ENCODE data around the gene RACK1.
A peak's percentile ranks its signal among the peaks of the same experiment; 100 is the strongest.
"Not testable (repeated sequence)": the region's sequence is repeated elsewhere in the genome, so short reads cannot be mapped to it uniquely, and the experiment has no call there.

RACK1 gene

DNA sequence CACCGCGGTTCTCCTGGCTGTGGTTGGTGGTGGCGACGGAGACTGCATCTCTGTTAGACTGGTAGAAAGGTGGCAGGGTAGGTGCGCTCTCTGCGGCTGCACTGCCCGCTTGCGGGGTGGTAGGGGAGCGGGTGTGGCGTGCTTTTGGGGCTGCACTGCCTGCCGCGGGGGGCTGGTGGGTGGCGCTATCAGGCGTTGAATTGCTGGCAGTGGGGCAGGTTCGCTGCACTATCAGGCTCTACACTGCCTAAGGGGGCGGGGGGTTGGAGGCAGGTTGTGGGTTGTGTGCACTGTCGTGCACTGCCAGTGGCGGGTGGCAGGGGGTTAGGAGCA, 38.2 kb upstream of the RACK1 start:
- TF ChIP-seq YY1 (IDR thresholded peaks at IDR 0.05; ENCODE audit: insufficient read depth, insufficient read length) (no peak), SUZ12 (IDR thresholded peaks at IDR 0.05; ENCODE audit: extremely low read depth, insufficient read depth, insufficient read length) (no peak), ZNF274 (IDR thresholded peaks at IDR 0.05; ENCODE audit: low read depth, low read length) (no peak)
- Histone ChIP-seq H3K4me1 (ENCODE audit: insufficient read depth, insufficient read length) (no peaks in the 10 kb centered on the region), H3K4me3 (ENCODE audit: insufficient read length, low read depth) (peak overlapping the region; percentile 65), H3K36me3 (ENCODE audit: insufficient read depth, insufficient read length, low read length) (peaks cover 17% of the 10 kb centered on the region), H3K27me3 (ENCODE audit: insufficient read depth, insufficient read length) (no peaks in the 10 kb centered on the region), H3K9me3 (ENCODE audit: insufficient read depth, low read length) (peaks cover 29% of the 10 kb centered on the region; the same call in 1 of the 2 replicates), H3K9ac (ENCODE audit: insufficient read length, low read depth) (peak overlapping the region; percentile 64)
- no peak for DNase-seq (ENCODE audit: low read depth, low spot score)

DNA sequence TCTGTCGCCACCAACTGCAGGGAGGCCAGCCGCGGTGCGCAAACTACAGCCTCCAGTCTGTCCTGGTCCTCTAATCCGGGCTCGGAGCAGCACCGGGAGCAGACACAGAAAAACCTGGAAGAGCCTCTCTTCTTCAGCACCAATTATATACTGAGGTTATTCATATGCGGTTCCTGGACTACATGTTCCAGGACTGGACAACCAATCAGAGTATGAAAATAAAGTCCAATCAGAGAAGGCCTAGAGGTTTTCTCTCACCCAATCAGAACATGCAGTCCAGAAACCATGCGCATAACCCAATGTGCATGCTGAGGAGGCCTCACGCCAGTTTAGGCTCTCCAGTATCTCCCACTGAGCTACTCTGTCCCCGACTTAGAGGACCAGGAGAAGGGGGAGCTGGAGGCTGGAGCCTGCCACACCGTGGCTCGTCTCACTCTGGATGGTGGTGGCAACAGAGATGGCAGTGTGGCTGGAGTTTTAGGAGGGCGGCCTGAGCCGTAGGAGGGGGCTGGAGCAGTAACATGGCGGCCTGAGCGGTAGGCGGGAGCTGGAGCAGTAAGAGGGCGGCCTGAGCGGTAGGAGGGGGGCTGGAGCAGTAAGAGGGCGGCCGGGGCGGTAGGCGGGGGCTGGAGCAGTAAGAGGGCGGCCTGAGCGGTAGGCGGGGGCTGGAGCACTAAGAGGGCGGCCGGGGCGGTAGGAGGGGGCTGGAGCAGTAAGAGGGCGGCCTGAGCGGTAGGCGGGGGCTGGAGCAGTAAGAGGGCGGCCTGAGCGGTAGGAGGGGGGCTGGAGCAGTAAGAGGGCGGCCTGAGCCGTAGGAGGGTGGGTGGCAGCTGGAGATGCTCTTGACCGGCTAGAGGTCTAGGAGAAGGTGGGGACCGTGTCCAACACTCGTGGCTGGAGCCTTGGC, 37.6 kb upstream of the RACK1 start:
- Histone ChIP-seq H3K4me1 (ENCODE audit: insufficient read depth, insufficient read length) (no peaks in the 10 kb centered on the region), H3K36me3 (ENCODE audit: insufficient read depth, insufficient read length, low read length) (peaks cover 13% of the 10 kb centered on the region), H3K9ac (ENCODE audit: insufficient read length, low read depth) (peak overlapping the region; percentile 64), H3K4me3 (ENCODE audit: insufficient read length, low read depth) (peak overlapping the region; percentile 65), H3K27me3 (ENCODE audit: insufficient read depth, insufficient read length) (no peaks in the 10 kb centered on the region), H3K9me3 (ENCODE audit: insufficient read depth, low read length) (peaks cover 29% of the 10 kb centered on the region; the same call in 1 of the 2 replicates)
- DNase-seq (ENCODE audit: low read depth, low spot score) = peak; percentile 94
- TF ChIP-seq YY1 (IDR thresholded peaks at IDR 0.05; ENCODE audit: insufficient read depth, insufficient read length) (peak; percentile 58), SUZ12 (IDR thresholded peaks at IDR 0.05; ENCODE audit: extremely low read depth, insufficient read depth, insufficient read length) (no peak)

DNA sequence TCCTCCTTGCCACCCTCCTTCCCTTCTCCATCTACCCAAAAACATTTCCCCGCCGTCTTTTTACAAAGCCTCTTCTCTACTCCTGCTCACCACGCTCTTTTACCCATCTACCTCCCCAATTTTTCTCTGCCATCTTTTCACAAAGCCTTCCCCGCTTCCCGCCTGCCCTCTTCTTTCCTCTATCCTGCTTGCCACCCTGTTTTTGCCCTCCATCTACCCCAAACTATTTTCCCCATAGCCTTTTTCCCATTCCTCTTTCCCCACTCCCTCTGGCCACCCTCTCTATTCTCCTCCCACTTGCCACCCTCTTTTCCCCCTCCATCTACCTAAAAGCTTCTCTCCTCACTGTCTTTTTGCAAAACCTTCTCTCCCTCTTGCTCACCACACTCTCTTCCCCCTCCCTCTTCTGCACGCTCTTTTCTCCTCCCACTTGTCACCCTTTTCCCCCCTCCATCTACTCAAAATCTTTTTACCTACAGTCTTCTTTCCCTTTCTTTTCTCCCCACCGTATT, 36.6 kb upstream of the RACK1 start:
- TF ChIP-seq ZNF274 (IDR thresholded peaks at IDR 0.05; ENCODE audit: low read depth, low read length) (no peak), SUZ12 (IDR thresholded peaks at IDR 0.05; ENCODE audit: extremely low read depth, insufficient read depth, insufficient read length) (no peak), YY1 (IDR thresholded peaks at IDR 0.05; ENCODE audit: insufficient read depth, insufficient read length) (no peak)
- peaks cover 29% of the 10 kb centered on the region; the same call in 1 of the 2 replicates for H3K9me3 ChIP-seq (ENCODE audit: insufficient read depth, low read length)
- H3K36me3 ChIP-seq (ENCODE audit: insufficient read depth, insufficient read length, low read length) = peaks cover 11% of the 10 kb centered on the region
- H3K4me1 ChIP-seq (ENCODE audit: insufficient read depth, insufficient read length) = no peaks in the 10 kb centered on the region
- H3K27me3 ChIP-seq (ENCODE audit: insufficient read depth, insufficient read length) = no peaks in the 10 kb centered on the region
- H3K4me3 ChIP-seq (ENCODE audit: insufficient read length, low read depth) = no peak overlapping the region
- H3K9ac ChIP-seq (ENCODE audit: insufficient read length, low read depth) = no peak overlapping the region
- DNase-seq (ENCODE audit: low read depth, low spot score) = no peak

DNA sequence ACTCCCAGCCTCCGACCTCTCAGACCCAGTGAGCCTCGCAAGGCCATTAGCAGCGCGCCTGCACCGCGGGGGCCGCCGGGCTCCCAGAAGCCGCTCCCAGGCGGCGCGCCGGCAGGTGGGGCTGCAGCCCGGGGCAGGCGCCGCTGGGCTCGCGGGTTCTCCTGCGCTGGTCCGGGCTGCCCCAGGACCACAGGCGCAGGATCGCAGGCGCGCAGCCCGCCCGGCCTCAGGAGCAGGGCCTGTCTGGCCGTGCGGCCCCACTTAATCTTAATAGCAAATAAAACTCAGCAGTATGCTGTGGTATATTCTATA, 29.7 kb upstream of the RACK1 start:
- not testable (repeated sequence) for DNase-seq (ENCODE audit: low read depth, low spot score); H3K4me3 ChIP-seq (ENCODE audit: insufficient read length, low read depth)

DNA sequence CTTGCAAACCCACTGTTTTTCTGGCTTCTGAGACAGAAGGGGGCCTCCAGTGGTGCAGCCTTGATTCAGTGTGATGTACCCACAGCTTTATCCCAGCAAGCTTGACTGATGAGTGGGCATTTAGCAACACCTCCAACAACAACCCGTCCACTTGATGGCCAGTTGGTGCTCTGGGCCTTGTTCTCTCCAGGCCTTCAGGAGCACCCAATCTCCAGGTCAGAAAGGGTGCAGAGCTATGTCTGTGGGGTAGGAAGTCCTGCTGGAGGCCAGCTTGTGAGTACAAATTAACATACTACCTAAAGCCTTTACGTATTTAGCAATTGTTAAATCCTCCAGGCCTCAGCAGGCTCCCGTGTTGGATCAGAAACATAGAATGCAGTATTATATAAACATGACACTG, 27.4 kb upstream of the RACK1 start:
- Histone ChIP-seq H3K9ac (ENCODE audit: insufficient read length, low read depth) (no peak overlapping the region), H3K9me3 (ENCODE audit: insufficient read depth, low read length) (no peaks in the 10 kb centered on the region), H3K4me3 (ENCODE audit: insufficient read length, low read depth) (no peak overlapping the region), H3K27me3 (ENCODE audit: insufficient read depth, insufficient read length) (no peaks in the 10 kb centered on the region), H3K4me1 (ENCODE audit: insufficient read depth, insufficient read length) (no peaks in the 10 kb centered on the region), H3K36me3 (ENCODE audit: insufficient read depth, insufficient read length, low read length) (no peaks in the 10 kb centered on the region)
- TF ChIP-seq SUZ12 (IDR thresholded peaks at IDR 0.05; ENCODE audit: extremely low read depth, insufficient read depth, insufficient read length) (no peak), YY1 (IDR thresholded peaks at IDR 0.05; ENCODE audit: insufficient read depth, insufficient read length) (no peak), ZNF274 (IDR thresholded peaks at IDR 0.05; ENCODE audit: low read depth, low read length) (no peak)
- no peak for DNase-seq (ENCODE audit: low read depth, low spot score)

More for the DNA sequence above, 29.7 kb upstream of the RACK1 start:
- not testable (repeated sequence) for H3K9ac ChIP-seq (ENCODE audit: insufficient read length, low read depth); H3K4me1 ChIP-seq (ENCODE audit: insufficient read depth, insufficient read length); H3K27me3 ChIP-seq (ENCODE audit: insufficient read depth, insufficient read length); H3K36me3 ChIP-seq (ENCODE audit: insufficient read depth, insufficient read length, low read length); H3K9me3 ChIP-seq (ENCODE audit: insufficient read depth, low read length)

DNA sequence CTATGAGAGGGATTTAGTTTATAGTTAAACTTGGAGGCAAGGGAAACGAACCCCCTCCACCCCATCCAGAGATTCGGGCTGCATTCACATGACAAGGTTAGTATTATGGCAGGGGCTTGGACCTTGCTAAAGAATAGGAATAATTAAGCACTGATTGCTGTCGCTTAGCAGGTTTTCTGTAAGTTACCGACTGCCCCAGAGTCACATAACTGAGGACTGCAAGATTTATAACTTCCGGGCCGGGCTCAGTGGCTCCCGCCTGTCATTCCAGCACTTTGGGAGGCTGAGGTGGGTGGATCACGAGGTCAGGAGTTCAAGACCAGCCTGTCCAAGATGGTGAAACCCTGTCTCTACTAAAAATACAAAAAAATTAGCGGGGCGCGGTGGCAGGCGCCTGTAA, 24.2 kb upstream of the RACK1 start:
- not testable (repeated sequence) for H3K4me3 ChIP-seq (ENCODE audit: insufficient read length, low read depth); H3K9me3 ChIP-seq (ENCODE audit: insufficient read depth, low read length); H3K27me3 ChIP-seq (ENCODE audit: insufficient read depth, insufficient read length); DNase-seq (ENCODE audit: low read depth, low spot score); H3K9ac ChIP-seq (ENCODE audit: insufficient read length, low read depth); H3K4me1 ChIP-seq (ENCODE audit: insufficient read depth, insufficient read length)
- peaks cover 11% of the 10 kb centered on the region for H3K36me3 ChIP-seq (ENCODE audit: insufficient read depth, insufficient read length, low read length)

DNA sequence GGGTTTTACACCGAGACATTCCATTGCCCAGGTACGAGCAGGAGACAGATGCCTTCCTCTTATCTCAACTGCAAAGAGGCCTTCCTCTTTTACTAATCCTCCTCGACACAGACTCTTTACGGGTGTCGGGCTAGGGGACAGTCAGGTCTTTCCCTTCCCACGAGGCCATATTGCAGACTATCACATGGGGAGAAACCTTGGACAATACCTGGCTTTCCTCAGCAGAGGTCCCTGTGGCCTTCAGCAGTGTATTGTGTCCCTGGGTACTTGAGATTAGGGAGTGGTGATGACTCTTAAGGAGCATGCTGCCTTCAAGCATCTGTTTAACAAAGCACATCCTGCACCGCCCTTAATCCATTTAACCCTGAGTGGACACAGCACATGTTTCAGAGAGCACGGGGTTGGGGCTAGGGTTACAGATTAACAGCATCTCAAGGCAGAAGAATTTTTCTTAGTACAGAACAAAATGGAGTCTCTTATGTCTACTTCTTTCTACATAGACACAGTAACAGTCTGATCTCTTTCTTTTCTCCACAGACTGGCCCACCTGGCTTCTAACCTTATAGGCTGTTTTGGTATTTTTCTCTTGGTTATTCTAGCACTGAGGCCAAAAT, 23.7 kb upstream of the RACK1 start:
- not testable (repeated sequence) for H3K9ac ChIP-seq (ENCODE audit: insufficient read length, low read depth); H3K4me1 ChIP-seq (ENCODE audit: insufficient read depth, insufficient read length); H3K27me3 ChIP-seq (ENCODE audit: insufficient read depth, insufficient read length); DNase-seq (ENCODE audit: low read depth, low spot score); H3K9me3 ChIP-seq (ENCODE audit: insufficient read depth, low read length); H3K4me3 ChIP-seq (ENCODE audit: insufficient read length, low read depth)
- H3K36me3 ChIP-seq (ENCODE audit: insufficient read depth, insufficient read length, low read length) = peaks cover 14% of the 10 kb centered on the region
